ENCODE measurements around the gene GALE. TPM values are rescaled to one million over a fixed set of nuclear protein-coding genes. Genes with fewer than 3 reads are reported as not detected.
"Not testable (repeated sequence)": the region's sequence is repeated elsewhere in the genome, so short reads cannot be mapped to it uniquely, and the experiment has no call there.

GALE gene
- total and polyA plus RNA-seq, 4 experiments from 2014 or later, result 11.2 to 15.9 (median 12.9) TPM

- no peaks in the 10 kb centered on the region for H3K9me3 ChIP-seq (ENCODE audit: control insufficient read depth in 1 of 2, low read length in 2 of 2)
- intact Hi-C loops (cut with micrococcal nuclease), result loop anchor here (1.0 kb wide), 2 partner anchors 30 to 38 kb away; partner anchors contain the start of genes FUCA1 and GALE
- no peaks in the 10 kb centered on the region for H3K9me3 Mint-ChIP-seq
- DNase-seq, result peak in 1 of 5 donors; percentile 2
- peak overlapping the region in 1 of 2 donors; percentile 49 for H3K4me3 ChIP-seq (ENCODE audit: low read length in 2 of 2)
- H3K27ac ChIP-seq (ENCODE audit: low read depth, low read length), result no peak overlapping the region
- H3K27me3 ChIP-seq (ENCODE audit: insufficient read depth, low read length), result no peaks in the 10 kb centered on the region
- peak overlapping the region in 4 of 7 donors; percentile 26 to 72 (median 48) for H3K27ac Mint-ChIP-seq
- POLR2A ChIA-PET (ENCODE audit: partially characterized antibody), result interaction anchor here (1.0 to 1.7 kb wide), 3 partner anchors 9 to 36 kb away, joined by 3 to 8 read pairs (median 3); partner anchors contain the start of gene HMGCL
- H3K36me3 Mint-ChIP-seq, result no peaks in the 10 kb centered on the region
- H3K4me1 Mint-ChIP-seq, result peaks cover 5 to 14% (median 11%) of the 10 kb centered on the region in 4 donors
- peak overlapping the region; percentile 10 to 88 (median 80) for H3K4me3 Mint-ChIP-seq
- peaks cover 5 to 12% of the 10 kb centered on the region in 2 donors for H3K27me3 Mint-ChIP-seq
- CTCF ChIA-PET (ENCODE audit: partially characterized antibody), result interaction anchor here (2.0 kb wide), 1 partner anchor 28 kb away, joined by 6 read pairs; no protein-coding TSS in a partner anchor
- H3K36me3 ChIP-seq (ENCODE audit: insufficient read depth, low read length), result no peaks in the 10 kb centered on the region
- peaks cover 8% of the 10 kb centered on the region for H3K4me1 ChIP-seq (ENCODE audit: insufficient read depth, low read length)
These were observed 37.4 kb upstream of the GALE start for GRCh38 chr1:23837908-23838307.

- peaks cover 5 to 14% (median 11%) of the 10 kb centered on the region in 4 donors for H3K4me1 Mint-ChIP-seq
- H3K4me3 Mint-ChIP-seq, result no peak overlapping the region
- no peaks in the 10 kb centered on the region for H3K9me3 Mint-ChIP-seq
- no peak overlapping the region for H3K27ac ChIP-seq (ENCODE audit: low read depth, low read length)
- no peak overlapping the region for H3K27ac Mint-ChIP-seq
- CTCF ChIA-PET (ENCODE audit: partially characterized antibody), result no interaction called here
- H3K36me3 ChIP-seq (ENCODE audit: insufficient read depth, low read length), result no peaks in the 10 kb centered on the region
- no peak overlapping the region for H3K4me3 ChIP-seq (ENCODE audit: low read length in 2 of 2)
- H3K27me3 Mint-ChIP-seq, result peaks cover 5 to 12% of the 10 kb centered on the region in 2 donors
- intact Hi-C loops (cut with micrococcal nuclease), result no loop called here
- POLR2A ChIA-PET (ENCODE audit: partially characterized antibody), result no interaction called here
- DNase-seq, result no peak
- H3K4me1 ChIP-seq (ENCODE audit: insufficient read depth, low read length), result peaks cover 8% of the 10 kb centered on the region
- no peaks in the 10 kb centered on the region for H3K9me3 ChIP-seq (ENCODE audit: control insufficient read depth in 1 of 2, low read length in 2 of 2)
- no peaks in the 10 kb centered on the region for H3K36me3 Mint-ChIP-seq
- H3K27me3 ChIP-seq (ENCODE audit: insufficient read depth, low read length), result no peaks in the 10 kb centered on the region
These were observed 35.5 kb upstream of the GALE start for GRCh38 chr1:23836037-23836436.

- H3K27me3 Mint-ChIP-seq, result peaks cover 5 to 12% of the 10 kb centered on the region in 2 donors
- H3K4me1 ChIP-seq (ENCODE audit: insufficient read depth, low read length); H3K9me3 ChIP-seq (ENCODE audit: control insufficient read depth in 1 of 2, low read length in 2 of 2); H3K36me3 Mint-ChIP-seq; H3K36me3 ChIP-seq (ENCODE audit: insufficient read depth, low read length); intact Hi-C loops (cut with micrococcal nuclease); DNase-seq; H3K9me3 Mint-ChIP-seq; H3K4me3 Mint-ChIP-seq; H3K27ac Mint-ChIP-seq; H3K27ac ChIP-seq (ENCODE audit: low read depth, low read length); H3K4me3 ChIP-seq (ENCODE audit: low read length in 2 of 2); POLR2A ChIA-PET (ENCODE audit: partially characterized antibody); H3K27me3 ChIP-seq (ENCODE audit: insufficient read depth, low read length): not testable (repeated sequence)
- CTCF ChIA-PET (ENCODE audit: partially characterized antibody), result interaction anchor here (0.7 to 1.1 kb wide), 2 partner anchors 11 to 24 kb away, joined by 3 to 4 read pairs; no protein-coding TSS in a partner anchor
- peaks cover 5 to 14% (median 11%) of the 10 kb centered on the region in 4 donors for H3K4me1 Mint-ChIP-seq
These were observed 33.6 kb upstream of the GALE start for GRCh38 chr1:23834156-23834555.

- Mint-ChIP-seq H3K27ac (peak overlapping the region in 2 of 7 donors; percentile 50 to 58), H3K36me3 (peaks cover 0 to 9% of the 10 kb centered on the region in 2 donors), H3K4me3 (no peak overlapping the region), H3K27me3 (no peaks in the 10 kb centered on the region), H3K9me3 (no peaks in the 10 kb centered on the region), H3K4me1 (peaks cover 15 to 28% (median 20%) of the 10 kb centered on the region in 4 donors)
- no peak overlapping the region for H3K4me3 ChIP-seq (ENCODE audit: low read length in 2 of 2)
- no peaks in the 10 kb centered on the region for H3K27me3 ChIP-seq (ENCODE audit: insufficient read depth, low read length)
- DNase-seq, result no peak
- CTCF ChIA-PET (ENCODE audit: partially characterized antibody), result interaction anchor here (1.4 kb wide), 1 partner anchor 17 kb away, joined by 6 read pairs; no protein-coding TSS in a partner anchor
- no peaks in the 10 kb centered on the region for H3K36me3 ChIP-seq (ENCODE audit: insufficient read depth, low read length)
- POLR2A ChIA-PET (ENCODE audit: partially characterized antibody), result no interaction called here
- H3K9me3 ChIP-seq (ENCODE audit: control insufficient read depth in 1 of 2, low read length in 2 of 2), result no peaks in the 10 kb centered on the region
- intact Hi-C loops (cut with micrococcal nuclease), result no loop called here
- peaks cover 18% of the 10 kb centered on the region for H3K4me1 ChIP-seq (ENCODE audit: insufficient read depth, low read length)
- H3K27ac ChIP-seq (ENCODE audit: low read depth, low read length), result no peak overlapping the region
These were observed 27.2 kb upstream of the GALE start for GRCh38 chr1:23827717-23828116.

- intact Hi-C loops (cut with micrococcal nuclease), result not testable (repeated sequence)
- Mint-ChIP-seq H3K4me3 (peak overlapping the region in 6 of 8 donors; percentile 39 to 96 (median 74)), H3K27ac (peak overlapping the region in 2 of 7 donors; percentile 42 to 96)
These were observed 26.0 kb upstream of the GALE start for GRCh38 chr1:23826590-23826989.

GRCh38 chr1:23825762-23826522, 25.4 kb upstream of the GALE start:
- ChIA-PET POLR2A (ENCODE audit: partially characterized antibody) (interaction anchor here (0.6 to 4.8 kb wide), 14 partner anchors 13 to 135 kb away, joined by 3 to 51 read pairs (median 6); partner anchors contain the start of genes ELOA, GALE, LYPLA2 and PITHD1), CTCF (ENCODE audit: partially characterized antibody) (interaction anchor here (4.9 kb wide), 1 partner anchor 15 kb away, joined by 52 read pairs; no protein-coding TSS in a partner anchor)
- intact Hi-C loops (cut with micrococcal nuclease), result loop anchor here (1.0 kb wide), 2 partner anchors 26 to 42 kb away; partner anchors contain the start of genes FUCA1 and GALE
- H3K9me3 ChIP-seq (ENCODE audit: control insufficient read depth in 1 of 2, low read length in 2 of 2), result no peaks in the 10 kb centered on the region
- H3K4me3 Mint-ChIP-seq, result peak overlapping the region; percentile 92 to 97 (median 94)
- H3K27me3 Mint-ChIP-seq, result no peaks in the 10 kb centered on the region
- no peaks in the 10 kb centered on the region for H3K9me3 Mint-ChIP-seq
- DNase-seq, result peak in 4 of 5 donors; percentile 17 to 23 (median 20)
- no peaks in the 10 kb centered on the region for H3K36me3 ChIP-seq (ENCODE audit: insufficient read depth, low read length)
- H3K36me3 Mint-ChIP-seq, result peaks cover 0 to 11% of the 10 kb centered on the region in 2 donors
- peaks cover 18% of the 10 kb centered on the region for H3K4me1 ChIP-seq (ENCODE audit: insufficient read depth, low read length)
- peaks cover 15 to 28% (median 20%) of the 10 kb centered on the region in 4 donors for H3K4me1 Mint-ChIP-seq
- peak overlapping the region; percentile 80 for H3K27ac ChIP-seq (ENCODE audit: low read depth, low read length)
- no peaks in the 10 kb centered on the region for H3K27me3 ChIP-seq (ENCODE audit: insufficient read depth, low read length)
- H3K27ac Mint-ChIP-seq, result peak overlapping the region; percentile 86 to 98 (median 96)
- peak overlapping the region; percentile 48 to 98 for H3K4me3 ChIP-seq (ENCODE audit: low read length in 2 of 2)

More at GRCh38 chr1:23826590-23826989, 26.0 kb upstream of the GALE start:
- H3K27me3 Mint-ChIP-seq; CTCF ChIA-PET (ENCODE audit: partially characterized antibody); H3K27ac ChIP-seq (ENCODE audit: low read depth, low read length); H3K9me3 ChIP-seq (ENCODE audit: control insufficient read depth in 1 of 2, low read length in 2 of 2); H3K9me3 Mint-ChIP-seq; H3K27me3 ChIP-seq (ENCODE audit: insufficient read depth, low read length); H3K36me3 ChIP-seq (ENCODE audit: insufficient read depth, low read length); DNase-seq; H3K4me3 ChIP-seq (ENCODE audit: low read length in 2 of 2): not testable (repeated sequence)
- Mint-ChIP-seq H3K4me1 (peaks cover 15 to 28% (median 20%) of the 10 kb centered on the region in 4 donors), H3K36me3 (peaks cover 0 to 11% of the 10 kb centered on the region in 2 donors)
- POLR2A ChIA-PET (ENCODE audit: partially characterized antibody), result interaction anchor here (4.8 kb wide), 1 partner anchor 25 kb away, joined by 51 read pairs; the partner anchor contains the start of gene GALE
- peaks cover 18% of the 10 kb centered on the region for H3K4me1 ChIP-seq (ENCODE audit: insufficient read depth, low read length)
